COR-L47 (cell line): Measurements from ENCODE around the gene AOPEP.

Experiments
- DNase-seq: peaks from one replicate; lab custom pipeline; 2025; lab: John Stamatoyannopoulos, UW

The AOPEP gene

DNA sequence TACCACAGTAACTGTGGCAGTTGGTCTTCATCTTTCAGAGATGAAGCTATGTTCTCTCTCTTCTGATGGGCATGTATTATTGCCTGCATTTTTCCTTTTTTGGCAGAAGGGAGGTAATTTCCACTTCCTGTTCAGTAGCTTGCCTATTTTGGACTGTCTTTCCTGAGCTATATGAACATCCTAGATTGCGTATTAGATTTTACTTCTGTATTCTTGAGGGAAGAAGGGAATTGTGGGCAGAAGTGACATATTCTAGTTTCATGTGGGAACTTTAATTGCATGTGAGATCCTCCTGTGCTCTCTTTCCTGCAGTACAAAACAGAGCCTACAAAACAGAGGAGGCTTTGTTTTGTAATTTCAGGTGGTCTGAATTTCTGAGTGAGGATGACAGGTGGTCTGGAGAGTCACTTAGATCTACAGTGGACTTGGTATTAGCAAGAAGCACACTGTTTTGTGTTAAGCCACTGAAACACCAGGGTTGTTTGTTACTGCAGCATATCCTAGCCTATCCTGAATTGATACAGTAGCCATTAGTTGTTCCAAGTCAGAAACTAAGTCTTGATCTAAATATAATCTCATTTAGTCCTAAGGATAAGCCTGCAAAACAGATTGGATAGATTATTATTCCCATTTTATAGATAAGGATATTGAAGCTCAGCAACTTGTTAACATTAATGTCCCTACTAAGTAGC is 68.1 kb downstream of the AOPEP start:
- no peak for DNase-seq

DNA sequence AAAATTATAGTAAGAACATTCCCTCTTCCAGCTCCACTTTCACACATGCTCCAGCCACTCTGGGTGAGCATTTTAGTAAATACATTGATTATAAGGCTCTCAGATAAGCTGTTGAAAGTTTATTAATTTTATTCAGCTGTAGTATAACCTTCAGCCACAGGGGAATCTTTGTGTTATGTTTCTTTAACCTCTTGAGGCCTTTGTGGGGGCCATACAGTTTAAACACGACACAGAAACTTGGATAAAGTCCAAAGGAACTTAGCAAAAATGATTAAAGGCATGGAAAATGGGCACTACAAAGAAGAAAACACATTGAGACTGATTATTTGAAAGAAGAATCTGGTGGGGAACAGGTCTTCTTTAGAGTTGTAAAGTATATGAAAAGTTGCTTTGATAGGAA is 70.2 kb downstream of the AOPEP start:
- DNase-seq = no peak

DNA sequence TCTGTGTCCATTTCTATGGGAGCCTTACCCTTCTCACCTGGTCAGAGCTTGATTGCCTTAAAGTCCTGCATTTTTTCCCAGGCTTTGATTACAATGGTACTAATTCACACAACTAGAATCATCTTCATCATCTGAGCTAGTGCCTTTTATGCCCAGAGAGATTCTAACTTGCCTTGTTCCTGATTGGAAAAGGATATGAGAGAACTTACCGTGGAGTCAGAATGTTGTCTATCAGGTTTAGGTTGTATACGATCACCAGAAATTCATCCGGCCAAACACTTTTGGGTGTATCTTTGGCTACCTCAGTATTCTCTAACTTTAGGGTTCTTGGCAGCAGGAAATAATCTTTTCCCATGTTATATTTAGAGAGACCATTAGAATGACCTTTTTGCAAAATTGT is 71.7 kb downstream of the AOPEP start:
- no peak for DNase-seq

DNA sequence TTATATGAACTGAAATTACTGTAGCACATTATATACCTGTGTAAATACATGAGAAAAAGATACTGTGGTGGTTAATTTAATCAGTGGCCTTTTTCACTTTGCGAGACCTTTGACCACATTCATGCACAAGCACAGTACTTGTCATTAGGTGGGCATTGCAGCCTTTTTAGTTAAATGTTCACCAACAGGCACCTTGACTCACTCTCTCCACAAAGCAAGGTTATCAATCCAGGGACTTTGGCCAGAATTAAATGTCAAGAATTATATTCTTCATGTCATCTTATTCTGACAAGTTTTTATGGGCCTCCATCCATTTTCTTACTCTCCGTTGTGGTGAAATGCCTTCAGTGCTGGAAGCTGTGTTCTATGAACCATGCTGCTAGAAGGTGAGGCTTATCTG is 72.2 kb downstream of the AOPEP start:
- no peak for DNase-seq

DNA sequence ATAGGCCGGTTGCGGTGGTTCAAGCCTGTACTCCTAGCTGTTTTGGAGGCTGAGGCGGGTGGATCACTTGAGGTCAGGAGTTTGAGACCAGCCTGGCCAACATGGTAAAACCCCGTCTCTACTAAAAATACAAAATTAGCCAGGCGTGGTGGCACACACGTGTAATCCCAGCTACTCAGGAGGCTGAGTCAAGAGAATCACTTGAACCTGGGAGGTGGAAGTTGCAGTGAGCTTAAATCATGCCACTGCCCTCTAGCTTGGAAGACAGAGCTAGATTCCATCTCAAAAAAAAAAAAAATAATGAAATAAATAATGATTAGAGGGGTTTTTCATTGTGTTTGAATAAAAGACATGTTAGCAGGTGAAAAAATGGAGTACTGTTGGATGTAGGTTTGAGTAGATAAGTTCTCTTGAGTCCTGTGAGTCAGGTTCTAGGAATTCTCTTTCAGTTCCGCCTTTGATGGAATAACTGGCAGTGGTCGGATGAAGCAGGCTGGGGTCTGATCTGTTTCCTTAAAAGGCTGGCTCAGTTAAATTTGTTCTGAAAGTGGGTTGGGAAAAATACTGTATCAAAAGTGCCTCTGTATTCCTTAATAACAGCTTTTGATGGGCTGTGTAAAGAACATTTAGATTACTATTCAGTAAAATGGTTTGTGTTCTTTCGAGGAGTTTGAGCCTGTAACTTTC is 73.2 kb downstream of the AOPEP start:
- no peak for DNase-seq

GRCh38 chr9:94800424-94801117 is 74.1 kb downstream of the AOPEP start:
- DNase-seq = no peak

GRCh38 chr9:94801234-94801633 is 74.7 kb downstream of the AOPEP start:
- DNase-seq = no peak

GRCh38 chr9:94801681-94802080 is 75.2 kb downstream of the AOPEP start:
- DNase-seq = no peak

- no peak for DNase-seq
Measured at GRCh38 chr9:94802251-94802650, 75.8 kb downstream of the AOPEP start.

GRCh38 chr9:94802793-94803192 is 76.3 kb downstream of the AOPEP start:
- no peak for DNase-seq

DNA sequence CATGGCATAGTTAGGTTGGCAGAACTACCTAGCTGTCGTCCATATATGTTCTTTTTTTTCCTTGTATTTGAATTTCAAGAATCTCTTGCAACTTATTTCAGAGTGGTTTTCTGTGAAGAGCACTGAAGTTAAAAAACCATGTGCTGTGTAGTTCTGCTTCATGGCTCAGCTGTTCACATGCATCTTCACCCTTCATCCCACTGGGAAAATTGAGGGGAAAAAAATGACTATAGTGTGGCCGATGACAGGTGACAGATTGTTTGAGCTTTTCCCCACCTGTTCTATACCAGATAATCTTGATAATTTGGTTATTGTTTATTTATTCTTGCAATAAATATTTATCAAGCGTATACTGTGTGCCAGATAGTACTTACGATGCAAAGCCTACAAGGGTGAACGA is 77.8 kb downstream of the AOPEP start:
- no peak for DNase-seq

GRCh38 chr9:94805051-94805489 is 78.6 kb downstream of the AOPEP start:
- DNase-seq = no peak

DNA sequence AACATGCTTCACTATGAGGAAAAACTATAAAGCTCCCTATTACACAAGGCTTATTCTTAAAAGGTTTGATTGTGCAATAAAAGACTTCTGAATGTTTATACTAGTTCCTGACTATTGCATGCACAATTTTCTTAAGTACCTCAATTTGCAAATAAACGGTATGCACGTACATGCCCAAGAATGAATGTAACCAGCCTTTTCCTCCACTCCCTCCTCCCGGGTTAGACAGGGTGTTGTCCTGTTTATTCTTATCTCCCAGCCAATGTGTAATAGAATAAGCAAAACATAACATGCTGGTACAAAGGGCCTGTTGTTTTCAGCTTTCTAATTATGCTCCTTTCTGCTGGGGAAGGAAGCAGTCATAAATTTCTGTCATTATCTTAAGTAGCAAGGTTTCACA is 79.1 kb downstream of the AOPEP start:
- peak; percentile 34 for DNase-seq

DNA sequence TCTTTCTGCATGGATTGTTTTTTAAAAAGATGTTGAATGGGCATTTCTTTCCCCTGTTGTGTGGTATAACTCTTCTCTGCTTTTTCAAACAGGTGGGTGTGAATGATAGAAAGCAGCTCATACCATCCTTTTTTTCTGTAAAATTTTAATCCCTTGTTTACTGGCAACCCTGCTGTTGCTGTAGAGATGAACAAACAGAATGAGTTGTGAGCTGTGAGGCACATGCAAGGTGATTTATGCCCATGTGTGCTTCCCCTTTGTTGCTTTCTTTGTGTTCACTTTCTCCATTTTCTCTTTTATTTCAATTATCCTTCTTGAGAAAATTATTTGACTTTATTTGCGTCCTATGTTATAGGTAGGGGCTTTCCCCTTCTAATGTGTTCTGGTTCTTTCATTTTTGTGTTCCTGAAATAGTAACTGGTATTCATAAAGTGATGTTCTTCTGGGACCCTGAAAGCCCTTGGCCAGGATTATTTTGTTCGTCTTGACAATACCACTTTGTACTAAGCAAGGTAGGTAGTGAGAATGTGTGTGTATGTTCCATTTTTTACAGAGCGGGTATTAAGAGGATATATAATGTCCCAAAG is 79.9 kb downstream of the AOPEP start:
- no peak for DNase-seq

GRCh38 chr9:94807556-94807955 is 81.1 kb downstream of the AOPEP start:
- no peak for DNase-seq

DNA sequence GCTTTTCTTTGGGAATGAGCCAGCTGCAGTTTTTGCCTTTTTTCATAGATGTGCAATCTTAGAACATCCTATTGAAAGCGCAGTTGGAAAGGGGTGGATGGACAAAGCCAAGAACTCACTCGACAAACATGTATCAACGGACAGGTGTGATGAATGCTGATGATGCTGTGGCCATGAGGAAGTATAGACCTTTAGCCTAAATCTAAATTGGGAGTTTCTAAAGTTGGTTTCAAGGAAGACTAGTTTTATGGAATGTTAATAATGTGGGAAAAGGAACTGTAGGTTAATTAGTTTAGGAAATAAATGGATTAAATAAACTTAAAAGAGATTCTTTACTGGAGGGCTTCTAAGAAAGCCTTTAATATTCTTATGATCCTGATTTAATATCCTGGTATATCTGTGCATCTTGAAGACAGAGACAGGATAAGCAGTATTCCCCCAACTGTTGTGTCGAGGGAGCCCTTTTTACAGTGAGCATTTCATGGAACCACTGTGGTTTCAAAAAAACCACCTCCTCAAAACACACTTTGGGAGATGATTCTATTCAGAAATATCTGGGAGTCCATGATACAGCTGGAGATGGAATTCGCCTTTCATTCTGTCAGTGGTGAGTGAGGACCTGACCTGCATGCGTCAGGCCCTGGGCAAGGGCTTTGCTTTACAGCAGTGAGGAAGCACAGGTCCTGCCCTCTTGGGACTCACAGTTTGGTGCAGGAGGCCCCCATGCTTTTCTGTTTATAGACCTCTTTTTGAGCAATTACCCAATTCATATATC is 82.6 kb downstream of the AOPEP start:
- DNase-seq = no peak

DNA sequence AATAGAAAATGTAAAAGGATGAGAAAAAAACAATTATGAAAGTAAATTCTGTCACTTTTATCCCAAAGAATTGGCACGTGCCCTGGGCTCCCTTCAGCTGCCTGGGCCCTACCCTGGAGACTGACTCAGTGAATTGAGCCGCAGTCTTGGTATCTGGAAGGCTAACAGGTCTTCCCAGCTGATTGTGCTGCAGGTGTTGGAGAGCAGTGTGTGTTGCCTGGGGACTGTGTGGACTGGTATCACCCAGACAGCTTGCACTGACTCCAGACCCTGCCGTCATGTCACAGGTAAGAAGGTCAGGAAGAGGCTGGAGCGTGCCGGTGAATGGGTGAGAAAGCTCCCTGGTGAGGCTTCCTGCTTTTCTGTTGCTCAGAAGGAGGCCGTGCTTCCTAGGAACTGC is 83.3 kb downstream of the AOPEP start:
- DNase-seq = no peak

DNA sequence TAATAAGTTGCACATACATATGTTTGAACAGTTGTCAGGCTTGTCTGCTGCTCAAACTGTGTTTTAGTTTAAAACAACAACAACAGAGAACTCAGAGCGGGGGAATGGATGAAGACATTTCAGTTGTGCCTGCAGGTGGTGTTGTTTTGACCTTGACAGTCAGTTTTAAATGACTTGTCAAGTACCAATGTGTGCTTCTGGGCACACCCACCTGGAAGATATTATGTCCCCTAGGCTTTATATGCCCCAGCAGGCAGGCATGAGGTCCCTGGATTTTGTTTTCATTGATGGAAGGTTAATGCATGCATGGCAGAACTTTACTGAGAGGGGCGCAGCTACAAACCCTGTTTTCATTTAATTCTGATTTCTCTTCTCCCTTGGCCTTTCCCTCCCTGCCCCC is 84.6 kb downstream of the AOPEP start:
- no peak for DNase-seq

DNA sequence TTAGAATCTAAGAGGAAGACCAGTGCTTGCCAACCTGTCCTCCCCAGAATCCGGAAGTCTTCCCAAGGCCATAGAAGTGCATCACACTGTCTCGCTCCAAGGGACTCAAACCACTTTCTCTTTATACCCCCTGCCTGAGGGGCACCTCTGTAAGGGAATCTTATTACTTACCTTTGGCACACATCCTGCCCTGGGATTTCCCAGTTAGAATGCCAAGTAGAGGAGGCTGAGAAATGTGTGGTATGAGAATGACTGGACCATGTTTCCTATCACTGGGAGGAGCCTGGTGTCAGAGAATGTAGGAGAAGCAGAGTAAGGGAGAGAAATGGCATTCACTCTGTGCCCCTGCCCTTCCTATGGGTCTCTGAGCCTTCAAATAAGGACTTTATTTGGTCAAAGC is 85.8 kb downstream of the AOPEP start:
- no peak for DNase-seq

GRCh38 chr9:94813379-94813778 is 86.9 kb downstream of the AOPEP start:
- DNase-seq = no peak

DNA sequence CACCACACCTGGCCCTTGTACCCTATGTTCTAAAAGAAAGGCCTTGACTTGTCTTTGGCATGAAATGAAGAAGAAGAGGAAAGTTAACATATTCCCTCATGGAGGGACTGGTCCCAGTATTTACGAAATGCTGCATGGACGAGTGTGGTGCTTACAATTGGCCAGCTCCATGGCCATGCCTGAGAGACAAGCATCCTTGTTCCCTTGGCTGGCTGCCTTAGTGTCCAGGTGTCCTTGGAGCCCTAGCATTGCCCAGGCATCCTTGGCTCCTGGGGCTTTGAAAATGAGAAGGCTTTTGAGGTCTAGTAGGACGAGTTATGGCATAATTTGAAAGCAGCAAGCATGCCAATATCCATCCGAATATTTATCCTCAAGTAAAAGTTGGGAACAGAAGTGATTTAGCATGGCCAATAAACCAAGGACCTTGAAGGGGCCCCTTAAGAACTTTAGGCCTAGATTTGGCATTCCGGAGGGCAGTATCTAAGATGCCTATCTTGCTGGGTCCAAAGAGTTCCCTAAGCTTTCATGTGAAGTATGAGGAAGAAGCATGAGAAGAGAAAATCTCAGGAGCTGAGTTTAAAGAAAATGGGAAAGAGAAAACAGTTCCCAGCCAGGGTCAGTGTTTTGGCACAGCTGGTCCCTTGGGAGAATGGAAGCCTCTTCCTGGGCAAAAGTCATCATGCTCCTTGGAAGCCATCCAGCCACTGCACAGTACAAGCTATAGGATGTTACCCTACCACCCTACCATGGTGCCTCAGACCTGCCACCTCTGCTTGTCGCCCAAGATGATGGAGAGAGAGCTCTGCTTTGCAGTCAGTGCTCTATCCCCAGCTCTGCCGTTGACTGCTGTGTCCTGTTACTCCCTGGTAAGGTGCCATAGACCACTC is 91.0 kb downstream of the AOPEP start:
- no peak for DNase-seq
